OCI-LY7 (cell line): ENCODE results near the gene CDC37L1. TPM values are rescaled to one million over a fixed set of nuclear protein-coding genes. Genes with fewer than 3 reads are reported as not detected.

ENCODE experiments used
- BruUV-seq: library from RNA; stranded (reverse); fragments of 400-500 nt; replicated peaks from 2 replicates; lab custom pipeline; 2021; lab: Mats Ljungman, UMichigan
- CTCF ChIA-PET: fragments of 300-600 bp; sonication (Branson Sonifier 250); formaldehyde crosslinking; loops from one replicate; lab custom pipeline; 2022; ENCODE audit warnings: antibody characterized with exemption; ENCODE audit not compliant: unreplicated experiment; lab: Charles Lee
- POLR2A ChIA-PET: fragments of 300-600 bp; sonication (Branson Sonifier 250); formaldehyde crosslinking; loops from one replicate; lab custom pipeline; 2022; ENCODE audit warnings: antibody characterized with exemption; lab: Charles Lee
- DNase-seq: peaks from one replicate; pipeline ENCODE4 v3.0.0-alpha.2; 2015; ENCODE audit warnings: low spot score
- H2AFZ ChIP-seq: fragments of 200-600 bp; sonication (generic), shearing (Covaris generic); 2 replicates; pipeline ENCODE4 v1.6.1; 2014; ENCODE audit warnings: mild to moderate bottlenecking, antibody characterized with exemption, low read length, moderate library complexity
- H3K27ac ChIP-seq: fragments of 200-600 bp; sonication (generic); 2 replicates; pipeline ENCODE4 v1.5.1; 2014; ENCODE audit warnings: mixed run types, low read depth, mild to moderate bottlenecking, moderate library complexity, low read length, inconsistent platforms; ENCODE audit not compliant: poor library complexity, severe bottlenecking
- H3K36me3 ChIP-seq: fragments of 200-600 bp; sonication (generic); 2 replicates; pipeline ENCODE4 v1.6.1; 2014; ENCODE audit warnings: mild to moderate bottlenecking, antibody characterized with exemption, low read length, moderate library complexity, mixed read lengths; ENCODE audit not compliant: insufficient read depth
- H3K4me1 ChIP-seq: fragments of 200-600 bp; sonication (generic); 2 replicates; pipeline ENCODE4 v1.5.1; 2014; ENCODE audit warnings: mild to moderate bottlenecking, low read length; ENCODE audit not compliant: insufficient read depth, poor library complexity, severe bottlenecking
- H3K4me2 ChIP-seq: fragments of 200-600 bp; sonication (generic); 2 replicates; pipeline ENCODE4 v1.6.1; 2014; ENCODE audit warnings: mild to moderate bottlenecking, low read length
- H3K4me3 ChIP-seq: fragments of 200-600 bp; sonication (generic); 2 replicates; pipeline ENCODE4 v1.5.1; 2014; ENCODE audit warnings: mild to moderate bottlenecking, low read depth, low read length; ENCODE audit not compliant: poor library complexity, severe bottlenecking
- H3K79me2 ChIP-seq: fragments of 200-600 bp; sonication (generic); 2 replicates; pipeline ENCODE4 v1.6.1; 2016; ENCODE audit warnings: low read depth, mild to moderate bottlenecking, low read length, moderate library complexity, mixed read lengths; ENCODE audit not compliant: insufficient read depth
- H3K9me2 ChIP-seq: fragments of 200-600 bp; sonication (generic); 2 replicates; pipeline ENCODE4 v1.6.1; 2016; ENCODE audit warnings: mild to moderate bottlenecking, low read length, mixed read lengths; ENCODE audit not compliant: insufficient read depth
- H3K9me3 ChIP-seq: fragments of 200-600 bp; sonication (generic); 2 replicates; pipeline ENCODE4 v1.6.1; 2014; ENCODE audit warnings: mild to moderate bottlenecking, mixed run types, low read length, mixed read lengths
- H4K20me1 ChIP-seq: fragments of 200-600 bp; sonication (generic); 2 replicates; pipeline ENCODE4 v1.6.1; 2014; ENCODE audit warnings: mild to moderate bottlenecking, antibody characterized with exemption, low read length, moderate library complexity, mixed read lengths; ENCODE audit not compliant: insufficient read depth
- CTCF ChIP-seq: fragments of 200-600 bp; sonication (generic); conservative IDR thresholded peaks from 2 replicates; pipeline ENCODE4 v1.5.1; 2014; ENCODE audit warnings: mild to moderate bottlenecking, antibody characterized with exemption, low read length, moderate library complexity, mixed read lengths
- EZH2phosphoT487 ChIP-seq: fragments of 200-600 bp; sonication (generic); IDR thresholded peaks from 2 replicates; pipeline ENCODE4 v1.6.1; 2018; ENCODE audit warnings: low read depth, borderline replicate concordance, mild to moderate bottlenecking, mixed run types, antibody characterized with exemption, low read length, moderate library complexity, mixed read lengths
- intact Hi-C: fragments of 100-400 bp; cut with micrococcal nuclease; formaldehyde crosslinking; loops from one replicate; pipeline ENCODE4 v1.10.0; 2022; ENCODE audit not compliant: unreplicated experiment
- total RNA-seq, 2 experiments: library from RNA; depleted of rRNA in 1 of 2; stranded (reverse); fragments of >200 nt in 1 of 2; shearing (Covaris generic) in 1 of 2; gene quantifications; 2 replicates each; pipeline ENCODE4 v1.2.3, GENCODE V29; 2014 to 2022

Gene CDC37L1
- total RNA-seq, 2 experiments from 2014 or later: 9.3 to 11.7 TPM

DNA sequence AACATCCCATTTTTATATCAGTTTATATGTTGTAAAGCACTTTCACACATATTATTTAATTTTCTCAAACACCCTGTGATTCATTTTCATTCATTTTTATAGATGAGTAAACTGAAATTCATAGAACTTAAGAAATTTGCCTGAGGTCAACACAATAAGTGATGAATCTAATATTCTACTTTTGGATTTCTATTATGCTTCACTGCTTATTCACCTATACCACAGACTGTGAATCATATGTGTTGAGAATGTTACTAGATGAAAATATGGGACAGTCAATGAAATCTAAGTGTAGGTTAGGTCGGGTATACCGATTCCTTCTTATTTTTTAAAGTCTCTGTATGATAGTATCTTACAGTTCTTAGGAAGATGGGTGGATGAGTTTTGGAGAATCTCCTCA is 24.8 kb downstream of the CDC37L1 start:
- no peak for TF ChIP-seq EZH2phosphoT487
- no peak for TF ChIP-seq CTCF
- Histone ChIP-seq H3K4me2 (no peak overlapping the region), H2AFZ (no peak overlapping the region), H4K20me1 (no peaks in the 10 kb centered on the region), H3K79me2 (no peaks in the 10 kb centered on the region), H3K9me3 (no peaks in the 10 kb centered on the region), H3K4me3 (no peak overlapping the region), H3K9me2 (no peaks in the 10 kb centered on the region), H3K27ac (no peak overlapping the region), H3K36me3 (peaks cover 91% of the 10 kb centered on the region), H3K4me1 (no peaks in the 10 kb centered on the region)
- CTCF ChIA-PET: no interaction called here
- no peak for DNase-seq
- intact Hi-C loops: no loop called here
- no TSS peak for BruUV-seq
- POLR2A ChIA-PET: no interaction called here

DNA sequence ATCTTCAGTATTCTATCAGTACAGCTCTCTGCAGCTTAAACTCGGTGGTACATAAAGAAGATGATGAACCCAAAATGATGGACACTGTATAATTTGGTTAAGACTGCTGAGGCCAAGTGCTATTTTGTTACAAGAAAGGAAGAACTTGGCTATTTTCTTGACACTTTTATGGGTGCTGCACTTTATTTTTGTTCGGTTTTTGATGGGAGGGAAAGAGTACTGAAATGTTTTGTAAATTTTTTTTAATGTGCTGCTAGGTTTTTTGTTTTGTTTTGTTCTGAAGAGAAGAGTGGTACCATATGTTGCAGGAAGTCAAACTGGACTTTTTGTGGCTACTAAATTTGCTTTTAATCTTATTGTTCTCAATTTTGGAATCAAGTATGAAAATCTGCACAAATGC is 26.7 kb downstream of the CDC37L1 start:
- no peak overlapping the region for H2AFZ ChIP-seq
- no peaks in the 10 kb centered on the region for H3K4me1 ChIP-seq
- H3K27ac ChIP-seq: no peak overlapping the region
- H3K79me2 ChIP-seq: no peaks in the 10 kb centered on the region
- no peak overlapping the region for H3K4me2 ChIP-seq
- ChIA-PET POLR2A (interaction anchor here (0.9 to 1.2 kb wide), 3 partner anchors 9 to 40 kb away, joined by 3 read pairs; no protein-coding TSS in a partner anchor), CTCF (no interaction called here)
- no peaks in the 10 kb centered on the region for H3K9me2 ChIP-seq
- intact Hi-C loops: no loop called here
- no peak for TF ChIP-seq EZH2phosphoT487
- TF ChIP-seq CTCF: no peak
- H3K9me3 ChIP-seq: no peaks in the 10 kb centered on the region
- DNase-seq: no peak
- BruUV-seq: TSS peak; percentile 27
- H4K20me1 ChIP-seq: no peaks in the 10 kb centered on the region
- no peak overlapping the region for H3K4me3 ChIP-seq
- peaks cover 93% of the 10 kb centered on the region for H3K36me3 ChIP-seq

- intact Hi-C loops: no loop called here
- CTCF ChIA-PET: no interaction called here
Measured at GRCh38 chr9:4706971-4707622, 27.7 kb downstream of the CDC37L1 start.

More at GRCh38 chr9:4706971-4707622, 27.7 kb downstream of the CDC37L1 start:
- Histone ChIP-seq H3K4me3 (no peak overlapping the region), H3K27ac (no peak overlapping the region), H2AFZ (no peak overlapping the region), H3K36me3 (peaks cover 93% of the 10 kb centered on the region), H4K20me1 (no peaks in the 10 kb centered on the region), H3K9me3 (no peaks in the 10 kb centered on the region), H3K79me2 (no peaks in the 10 kb centered on the region), H3K4me2 (no peak overlapping the region), H3K9me2 (no peaks in the 10 kb centered on the region), H3K4me1 (no peaks in the 10 kb centered on the region)
- no peak for DNase-seq
- POLR2A ChIA-PET: interaction anchor here (0.8 to 1.9 kb wide), 5 partner anchors 8 to 39 kb away, joined by 3 to 8 read pairs (median 3); no protein-coding TSS in a partner anchor
- TF ChIP-seq CTCF (no peak), EZH2phosphoT487 (no peak)
- BruUV-seq: no TSS peak
